HG02610 (cell line): Measurements from ENCODE around the gene PATJ.

ENCODE experiments used
- ATAC-seq: cut with Tn5 transposase; IDR thresholded peaks from one replicate; pipeline ENCODE4 v1.9.1; 2021; ENCODE audit warnings: mild to moderate bottlenecking, moderate library complexity; ENCODE audit not compliant: unreplicated experiment

Gene PATJ

DNA sequence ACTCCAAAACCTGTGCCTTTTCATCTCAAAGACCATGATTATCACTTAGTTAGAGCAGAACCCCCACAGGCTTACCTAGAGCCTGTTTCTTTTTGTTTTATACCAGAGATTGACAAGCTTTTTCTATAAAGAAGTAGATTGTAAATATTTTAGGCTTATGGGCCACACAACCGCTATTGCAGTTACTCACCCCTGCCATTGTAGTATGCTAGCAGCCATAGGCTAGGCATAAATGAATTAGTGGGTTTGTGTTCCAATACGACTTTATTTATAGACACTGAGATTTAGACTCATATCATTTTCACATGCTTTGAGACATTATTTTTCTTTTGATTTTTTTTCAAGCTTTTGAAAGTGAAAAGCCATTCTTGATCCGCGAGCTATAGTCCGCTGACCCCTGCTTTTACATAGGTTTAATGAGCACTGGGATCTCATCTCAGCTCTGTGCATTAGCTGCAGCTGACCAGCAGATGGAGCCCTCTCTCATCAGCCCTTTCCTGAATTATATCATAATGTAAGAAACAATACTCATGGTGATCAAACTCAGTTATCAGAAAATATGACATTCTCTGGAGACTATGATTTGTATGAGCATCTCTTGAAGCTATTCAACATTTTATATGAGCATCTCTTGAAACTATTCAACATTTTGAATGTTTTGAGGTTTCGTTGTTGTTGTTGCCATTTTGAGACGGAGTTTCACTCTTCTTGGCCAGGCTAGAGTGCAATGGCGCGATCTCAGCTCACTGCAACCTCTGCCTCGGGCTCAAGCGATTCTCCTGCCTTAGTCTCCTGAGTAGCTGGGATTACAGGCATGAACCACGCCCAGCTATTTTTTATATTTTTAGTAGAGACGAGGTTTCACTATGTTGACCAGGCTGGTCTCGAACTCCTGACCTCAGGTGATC lies 340.4 kb downstream of the PATJ start:
- peak; percentile 84 for ATAC-seq

DNA sequence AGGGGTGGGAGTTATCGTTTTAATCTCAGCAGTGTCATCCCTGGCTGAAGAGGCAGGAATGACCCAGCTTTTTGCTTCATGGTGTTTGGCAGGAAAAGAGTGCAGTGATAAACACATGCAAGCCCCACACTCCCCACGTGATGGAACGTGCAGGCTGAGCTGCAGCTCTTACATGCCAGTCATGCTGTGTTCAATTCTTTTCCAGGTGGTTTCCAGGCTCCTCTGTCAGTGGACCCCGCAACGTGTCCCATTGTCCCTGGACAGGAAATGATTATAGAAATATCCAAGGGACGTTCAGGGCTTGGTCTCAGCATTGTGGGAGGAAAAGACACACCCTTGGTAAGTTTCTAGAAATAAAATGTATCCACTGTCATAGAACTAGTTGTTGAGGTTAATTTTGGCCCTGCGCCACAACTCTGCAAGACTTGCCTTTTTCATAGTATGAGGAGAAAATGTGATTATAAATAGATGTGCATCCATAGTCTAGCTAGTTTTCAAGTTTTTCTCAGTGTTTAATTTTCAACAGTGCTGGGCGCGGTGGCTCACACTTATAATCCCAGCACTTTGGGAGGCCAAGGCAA lies 342.1 kb downstream of the PATJ start:
- ATAC-seq = no peak

DNA sequence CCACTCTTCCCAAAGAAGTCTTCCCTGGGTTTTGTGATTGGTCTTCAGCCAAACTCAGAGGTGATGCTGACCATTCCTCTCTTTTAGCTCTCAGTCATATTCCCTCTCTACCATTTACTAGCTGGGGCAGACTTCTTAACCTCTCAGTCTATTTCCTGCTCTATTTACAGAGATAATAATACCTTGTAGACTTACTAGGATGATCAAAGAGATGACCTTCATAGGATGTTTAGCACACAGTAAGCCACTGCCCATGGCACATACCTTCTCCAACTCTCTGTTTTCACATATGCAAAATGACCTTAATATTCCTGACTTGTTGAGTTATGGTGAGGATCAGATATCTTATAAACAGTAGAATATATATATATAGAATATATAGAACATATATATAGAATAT lies 346.2 kb downstream of the PATJ start:
- no peak for ATAC-seq

DNA sequence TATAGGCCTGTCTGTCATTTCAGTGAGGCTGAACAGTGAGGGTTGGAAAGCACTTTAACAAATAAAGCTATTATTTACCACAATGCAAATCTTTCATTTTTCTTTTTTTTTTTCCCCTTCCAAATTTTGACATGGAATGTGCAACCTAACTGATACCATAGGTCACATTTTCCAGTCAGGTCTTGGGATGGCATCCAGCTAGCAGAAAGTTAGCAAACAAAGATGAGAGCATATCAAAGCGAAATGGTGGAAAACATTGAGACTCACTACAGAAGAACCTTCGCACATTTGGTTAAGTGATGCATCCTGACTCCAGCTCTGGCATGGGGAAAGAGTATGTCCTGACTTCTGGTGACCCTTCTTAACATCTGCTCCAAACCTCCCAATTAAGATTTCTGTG lies 347.3 kb downstream of the PATJ start:
- ATAC-seq = no peak

DNA sequence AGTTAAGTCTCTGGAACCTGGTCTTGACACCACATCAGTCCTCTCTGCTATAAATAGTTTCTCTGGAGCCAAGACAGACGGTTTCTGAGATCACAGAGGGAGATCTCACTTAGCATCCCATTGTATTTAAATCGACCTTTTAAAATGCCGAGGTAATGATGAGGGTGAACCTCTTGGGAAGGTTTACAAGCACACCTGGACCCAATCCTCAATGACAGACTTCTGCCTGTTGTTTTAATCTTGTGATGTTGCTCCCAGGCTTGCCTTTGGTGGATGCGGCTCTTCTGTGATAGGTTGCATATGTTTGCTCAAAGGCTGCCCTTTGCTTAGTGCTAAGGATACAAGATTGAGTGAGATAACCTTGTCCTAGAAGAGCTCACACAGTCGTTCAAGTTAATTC lies 347.7 kb downstream of the PATJ start:
- ATAC-seq = no peak

DNA sequence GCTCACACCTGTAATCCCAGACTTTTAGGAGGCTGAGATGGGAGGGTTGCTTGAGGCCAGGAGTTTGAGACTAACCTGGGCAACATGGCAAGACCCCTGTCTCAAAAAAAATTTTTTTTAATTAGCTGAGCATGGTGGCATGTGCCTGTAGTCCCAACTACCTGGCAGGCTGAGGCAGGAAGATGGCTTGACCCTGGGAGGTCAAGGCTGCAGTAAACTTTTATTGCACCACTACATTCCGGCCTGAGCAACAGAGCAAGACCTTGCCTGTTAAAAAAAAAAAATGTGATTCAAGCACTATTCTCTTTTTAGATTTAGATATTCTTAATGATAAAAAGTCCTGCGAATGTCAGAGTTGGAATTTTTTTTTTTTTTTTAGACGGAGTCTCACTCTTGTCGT lies 349.8 kb downstream of the PATJ start:
- ATAC-seq = no peak

DNA sequence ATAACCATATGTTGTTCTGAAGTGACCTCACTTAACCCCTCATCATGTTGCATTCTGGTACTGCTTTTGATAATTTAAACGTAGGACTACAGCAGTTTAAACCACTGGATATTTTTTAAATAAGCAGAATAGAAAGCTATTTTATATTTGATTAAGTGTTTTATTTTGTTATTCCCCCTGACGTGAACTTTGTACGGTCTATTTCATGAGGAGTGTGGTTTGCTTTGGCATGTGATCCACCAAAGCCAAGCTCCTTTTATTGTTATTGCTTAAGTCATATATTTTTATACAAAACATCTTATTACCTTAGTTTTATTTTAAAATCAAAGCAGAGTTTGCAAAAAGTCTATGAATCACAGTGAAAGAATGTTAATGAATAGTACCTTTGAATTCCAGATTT lies 351.0 kb downstream of the PATJ start:
- no peak for ATAC-seq

DNA sequence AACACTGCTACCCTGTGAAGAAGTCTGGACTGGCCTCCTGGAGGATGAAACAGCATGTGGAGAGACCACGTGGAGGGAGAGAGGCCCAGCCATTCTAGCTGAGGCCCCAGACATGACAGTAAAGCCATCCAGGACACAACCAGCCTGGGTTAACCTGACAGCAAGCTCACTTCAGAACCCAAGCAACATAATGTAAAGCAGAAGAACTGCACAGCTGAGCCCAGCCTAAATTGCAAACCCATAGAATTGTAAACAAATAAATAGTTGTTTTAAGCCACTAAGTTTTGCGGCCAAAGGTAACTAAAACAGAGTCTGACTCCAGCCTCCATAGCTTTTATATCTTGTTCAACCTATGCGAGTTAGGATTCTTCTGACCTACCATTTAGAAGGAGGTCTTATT lies 355.2 kb downstream of the PATJ start:
- no peak for ATAC-seq

DNA sequence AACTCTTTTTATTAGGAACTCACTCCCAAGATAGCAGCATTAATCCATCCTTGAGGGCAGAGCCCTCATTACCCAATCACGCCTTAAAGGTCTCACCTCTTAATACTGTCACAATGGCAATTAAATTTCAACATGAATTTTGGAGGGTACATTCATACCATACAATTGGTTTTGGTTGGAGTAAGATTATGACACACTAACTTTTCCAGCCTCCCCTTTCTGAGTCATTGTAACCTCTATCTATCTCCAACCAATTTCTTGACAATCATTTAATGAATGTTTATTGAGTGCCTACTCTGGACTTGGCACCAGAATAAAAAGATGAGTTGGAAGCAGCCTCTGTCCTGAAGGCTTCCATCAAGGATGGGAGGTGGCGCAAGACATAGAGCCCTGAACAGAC lies 358.2 kb downstream of the PATJ start:
- ATAC-seq = no peak

DNA sequence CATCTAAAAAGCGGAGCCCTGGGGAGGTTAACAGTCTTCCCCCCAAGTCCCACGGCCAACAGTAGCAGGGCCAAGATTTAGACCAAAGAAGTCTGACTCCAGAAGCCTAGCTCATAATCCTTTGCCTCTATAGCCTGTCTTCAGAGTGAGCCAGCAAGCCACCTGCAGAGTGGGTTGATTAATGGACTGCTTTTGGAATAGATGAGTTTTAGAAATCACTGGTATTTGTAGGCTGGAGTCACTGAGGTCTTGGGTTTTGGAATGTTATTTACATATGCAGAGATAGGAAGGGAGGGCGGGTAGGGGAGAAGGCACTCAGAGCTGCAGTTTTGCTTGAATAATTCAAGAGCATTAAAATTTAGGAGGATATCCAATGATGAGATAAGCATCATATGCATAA lies 361.6 kb downstream of the PATJ start:
- no peak for ATAC-seq

DNA sequence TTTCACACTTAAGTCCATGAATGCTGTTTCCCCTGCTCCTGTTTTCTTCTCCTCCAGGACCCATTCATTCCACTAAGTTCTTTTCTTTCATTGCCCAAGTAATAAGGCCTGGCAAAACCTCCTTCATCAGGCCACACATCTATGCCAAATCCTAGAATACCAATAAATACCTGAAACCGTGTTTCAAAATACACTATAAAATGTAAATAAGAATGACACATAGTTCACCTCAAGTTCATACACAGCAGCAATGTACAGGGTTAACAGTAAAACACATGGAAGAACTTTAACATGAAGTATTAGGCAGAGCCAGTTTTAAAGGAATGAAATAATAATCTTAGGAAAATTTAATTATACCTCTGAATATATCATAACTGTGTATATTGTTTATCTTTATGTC lies 365.6 kb downstream of the PATJ start:
- no peak for ATAC-seq

DNA sequence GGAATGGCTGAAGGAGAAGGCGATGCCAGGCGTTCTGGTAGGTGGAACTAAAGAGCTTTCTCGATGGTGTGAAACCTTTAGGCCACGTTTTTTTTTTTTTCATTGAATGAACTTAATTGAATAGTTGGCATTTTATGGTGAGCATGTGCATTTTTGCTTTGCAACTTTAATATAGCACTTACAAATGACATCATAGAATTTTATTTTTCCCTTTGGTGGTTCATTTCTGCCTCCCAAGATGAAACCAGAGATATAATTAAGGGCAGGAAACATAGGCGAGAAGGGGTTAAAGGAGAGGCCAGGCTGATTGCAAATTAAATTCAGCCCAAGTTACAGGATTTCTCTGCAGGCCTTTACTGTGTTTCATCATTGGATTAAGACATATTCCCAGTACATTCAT lies 366.8 kb downstream of the PATJ start:
- no peak for ATAC-seq

DNA sequence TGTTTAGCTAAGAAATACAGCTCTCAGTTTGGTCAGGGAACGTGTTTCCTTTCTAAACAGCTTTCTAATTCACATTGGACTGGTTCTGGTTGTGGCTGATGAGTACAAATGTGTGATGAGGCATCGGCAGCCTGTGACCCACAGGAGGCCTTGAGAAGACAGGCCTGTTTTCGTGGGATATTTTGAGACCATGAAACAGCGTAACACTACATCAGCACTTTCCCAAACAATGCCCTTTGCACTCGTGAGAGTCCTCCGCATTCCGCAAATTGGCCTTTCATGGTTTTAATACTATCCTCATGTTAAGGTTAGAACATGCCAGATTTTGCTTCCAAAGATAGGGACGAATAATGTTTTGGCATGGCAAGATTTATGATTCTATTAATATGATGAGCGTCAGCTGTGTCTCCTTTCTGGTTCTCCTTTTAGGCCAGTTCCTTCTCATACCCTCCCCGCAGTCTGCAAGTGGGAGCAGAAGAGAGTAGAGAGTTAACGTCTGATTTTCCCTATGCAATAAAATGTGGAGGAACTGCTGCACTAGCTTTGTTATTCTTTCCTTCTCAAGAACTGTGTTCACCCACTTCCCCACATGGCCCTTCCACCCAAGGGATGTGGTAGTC lies 368.0 kb downstream of the PATJ start:
- ATAC-seq = no peak

DNA sequence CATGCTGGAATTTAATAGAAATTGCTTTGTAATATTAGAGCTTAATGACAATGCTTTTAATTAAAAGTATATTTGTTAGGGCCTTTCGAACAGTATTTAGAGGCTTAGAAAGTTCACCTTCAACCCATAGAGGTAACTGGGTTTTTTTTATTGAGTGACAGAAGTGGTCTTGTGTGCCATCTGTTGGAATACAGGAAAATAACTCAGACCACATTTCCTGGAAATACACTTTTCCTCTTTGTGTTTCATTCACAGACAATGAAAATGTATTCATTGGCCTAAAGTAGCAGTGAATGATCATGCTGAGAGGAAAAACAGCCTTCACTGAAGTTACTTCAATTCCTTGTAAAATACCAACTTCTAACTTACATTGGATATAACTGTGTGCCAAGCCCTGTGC lies 368.8 kb downstream of the PATJ start:
- ATAC-seq = no peak

DNA sequence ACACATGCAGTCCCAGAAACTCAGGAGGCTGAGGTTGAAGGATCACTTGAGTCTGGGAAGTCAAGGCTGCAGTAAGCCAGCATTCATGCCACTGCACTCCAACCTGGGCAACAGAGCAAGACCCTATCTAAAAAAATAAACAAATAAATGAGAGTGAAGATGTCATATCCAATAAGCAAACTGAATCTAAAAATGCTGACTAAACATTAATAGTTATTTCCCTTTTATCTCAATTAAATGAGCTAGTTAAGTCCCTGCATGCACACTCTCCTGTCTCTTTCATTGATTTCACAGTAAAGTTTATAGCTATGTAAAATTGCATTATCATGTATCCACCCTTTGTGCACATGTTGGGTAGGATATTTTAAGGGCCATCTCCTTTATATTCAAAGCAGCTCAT lies 371.2 kb downstream of the PATJ start:
- no peak for ATAC-seq

DNA sequence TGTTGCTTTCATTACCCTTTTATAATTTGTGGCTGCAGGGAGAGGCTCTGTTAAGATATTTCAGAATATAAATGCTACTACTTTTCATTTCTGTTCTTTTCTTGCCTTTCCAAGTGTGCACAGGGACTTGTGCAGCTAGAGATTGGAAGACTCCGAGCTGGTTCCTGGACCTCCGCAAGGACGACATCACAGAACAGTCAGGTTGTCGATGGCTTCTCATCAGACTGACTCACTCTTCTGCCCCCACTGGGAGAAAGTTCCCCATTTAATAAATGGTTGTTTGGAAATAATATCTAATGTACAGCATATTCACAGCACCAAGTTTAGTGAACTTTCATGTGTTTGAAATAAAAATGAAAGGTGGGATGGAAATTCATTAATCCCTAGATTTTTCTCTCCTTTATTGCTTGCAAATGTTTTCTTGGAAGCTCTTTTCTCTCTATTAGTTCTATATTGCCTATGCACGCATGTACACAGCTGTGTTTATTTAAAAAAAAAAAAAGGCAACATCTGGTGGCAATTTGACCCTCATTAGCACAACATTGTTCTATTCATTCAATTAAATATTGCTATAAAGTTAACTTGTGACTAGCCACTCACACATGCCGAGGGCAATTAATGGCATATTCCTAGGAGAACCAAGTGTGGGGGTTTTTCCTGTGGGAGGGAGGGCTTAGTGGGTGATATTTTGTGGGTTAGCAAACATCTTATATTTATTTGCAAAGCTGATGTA lies 374.9 kb downstream of the PATJ start:
- no peak for ATAC-seq

DNA sequence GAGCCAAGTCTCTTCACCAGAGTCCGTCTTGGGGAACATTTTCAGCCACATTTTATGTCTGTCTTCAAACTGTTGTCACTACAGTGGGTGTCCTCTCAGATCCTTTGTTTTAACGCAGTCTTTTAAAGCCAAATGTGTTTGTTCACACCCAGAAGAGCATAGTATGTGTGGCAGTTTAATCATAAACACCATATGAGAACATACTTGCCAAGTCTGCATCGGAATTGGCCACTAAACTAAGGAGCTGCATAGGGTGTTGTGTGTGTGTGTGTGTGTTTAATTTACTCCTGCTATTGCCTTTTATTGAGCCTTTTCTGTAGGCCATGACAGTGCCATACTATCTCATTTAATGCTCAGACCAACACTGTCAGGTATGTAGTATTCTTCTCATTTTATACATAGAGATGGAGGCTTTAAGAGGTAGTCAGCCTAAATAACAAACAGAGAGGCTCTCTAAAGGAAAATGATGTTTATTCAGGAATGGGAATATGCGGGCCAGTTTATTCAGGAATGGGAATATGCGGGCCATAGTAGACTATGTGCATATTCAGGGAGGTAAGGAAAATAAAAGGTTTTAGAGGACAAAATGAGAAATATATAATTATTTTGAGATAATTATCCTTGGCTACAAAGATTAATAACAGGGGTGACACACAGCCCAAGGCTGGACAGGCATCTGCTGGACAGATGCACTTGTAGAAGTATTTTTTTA lies 384.5 kb downstream of the PATJ start:
- no peak for ATAC-seq

DNA sequence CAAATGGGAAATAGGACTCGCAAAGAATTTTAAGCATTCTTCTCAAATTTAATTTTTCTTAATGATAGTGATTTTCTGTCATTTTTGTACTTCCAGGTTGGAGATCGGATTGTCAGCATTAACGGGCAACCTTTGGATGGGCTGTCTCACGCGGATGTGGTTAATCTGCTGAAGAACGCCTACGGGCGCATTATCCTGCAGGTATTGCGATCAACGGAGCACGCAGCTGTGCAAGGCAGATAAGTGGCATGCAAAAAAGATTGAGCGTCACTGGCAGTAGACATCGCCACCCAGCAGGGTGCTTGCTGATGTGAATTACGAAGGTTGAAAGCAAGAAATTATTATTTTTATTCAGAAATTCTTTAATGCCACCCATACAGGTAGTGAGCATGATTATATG lies 386.5 kb downstream of the PATJ start:
- no peak for ATAC-seq

DNA sequence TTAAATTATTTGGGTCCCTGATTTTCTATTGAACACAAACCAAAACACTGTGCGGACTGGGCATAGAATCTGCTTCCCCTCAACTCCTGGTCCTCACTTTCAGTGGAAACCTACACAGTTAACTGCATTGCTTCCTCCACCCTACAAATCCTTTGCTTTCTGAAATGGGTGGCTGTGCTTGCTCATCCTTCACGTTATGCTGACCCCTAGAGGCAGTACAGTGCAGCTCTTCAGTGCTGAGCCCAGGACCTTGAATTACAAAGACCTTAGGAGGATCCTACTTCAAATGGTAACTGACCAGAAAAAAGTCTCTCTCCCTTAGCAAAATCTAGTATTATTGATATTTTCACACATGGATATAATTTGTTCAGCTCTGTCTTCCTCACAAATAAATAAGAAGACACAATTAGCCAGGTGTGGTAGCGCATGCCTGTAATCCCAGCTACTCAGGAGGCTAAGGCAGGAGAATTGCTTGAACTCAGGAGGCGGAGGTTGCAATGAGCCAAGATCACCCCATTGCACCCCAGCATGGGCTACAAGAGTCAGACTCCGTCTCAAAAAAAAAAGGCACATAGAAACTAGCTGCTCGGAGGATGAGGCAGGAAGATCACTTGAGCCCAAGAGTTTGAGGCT lies 388.9 kb downstream of the PATJ start:
- peak; percentile 89 for ATAC-seq

DNA sequence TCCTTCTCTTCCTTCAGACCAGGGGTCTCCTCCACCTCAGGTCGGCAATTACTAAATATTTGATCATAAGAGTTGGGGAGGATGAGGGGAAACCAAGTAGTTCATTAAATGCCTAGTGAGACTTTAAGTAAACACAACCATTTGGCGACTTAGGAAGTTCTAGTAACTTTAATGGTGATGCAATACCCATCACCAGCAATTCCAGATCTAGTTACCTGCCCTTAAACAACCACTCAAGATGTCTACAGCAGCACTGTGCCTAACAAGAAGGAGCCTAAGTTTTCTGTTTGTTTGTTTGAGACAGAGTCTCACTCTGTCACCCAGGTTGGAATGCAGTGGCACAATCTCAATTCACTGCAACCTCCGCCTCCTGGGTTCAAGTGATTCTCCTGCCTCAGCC lies 395.7 kb downstream of the PATJ start:
- ATAC-seq = no peak
